WTC11 (cell line): ENCODE results near the gene KRT82. TPM values are rescaled to one million over a fixed set of nuclear protein-coding genes. Genes with fewer than 3 reads are reported as not detected.

Experiments
- ATAC-seq: fragments of 200-7000 bp; cut with Tn5 transposase; 2 replicates; pipeline ENCODE4 v1.10.0; 2021; ENCODE audit warnings: mild to moderate bottlenecking, moderate library complexity
- CTCF ChIA-PET: fragments of 300-600 bp; sonication (Branson Sonifier 250); formaldehyde crosslinking; loops from one replicate; lab custom pipeline; 2021; ENCODE audit warnings: antibody characterized with exemption; lab: Charles Lee
- POLR2A ChIA-PET: fragments of 350-600 bp; sonication (Branson Sonifier 250); formaldehyde crosslinking; loops from one replicate; lab custom pipeline; 2021; ENCODE audit warnings: antibody characterized with exemption; lab: Charles Lee
- DNase-seq: peaks from one replicate; pipeline ENCODE4 v3.0.0; 2021; ENCODE audit warnings: low spot score
- H3K27ac Mint-ChIP-seq: 2 replicates; pipeline ENCODE4 v1.8.0; 2021; ENCODE audit warnings: mixed read lengths
- H3K27me3 Mint-ChIP-seq: 2 replicates; pipeline ENCODE4 v1.8.0; 2021; ENCODE audit warnings: low read depth, mild to moderate bottlenecking, moderate library complexity, mixed read lengths
- H3K36me3 Mint-ChIP-seq: 2 replicates; pipeline ENCODE4 v1.8.0; 2021; ENCODE audit warnings: mixed read lengths
- H3K4me1 Mint-ChIP-seq: 2 replicates; pipeline ENCODE4 v1.8.0; 2022; ENCODE audit warnings: mixed read lengths
- H3K4me3 Mint-ChIP-seq: 2 replicates; pipeline ENCODE4 v1.8.0; 2021; ENCODE audit warnings: mild to moderate bottlenecking, moderate library complexity, mixed read lengths
- H3K9me3 Mint-ChIP-seq: 2 replicates; pipeline ENCODE4 v1.8.0; 2021; ENCODE audit warnings: mixed read lengths
- ARID4B ChIP-seq: sonication (generic); formaldehyde crosslinking; IDR thresholded peaks from 2 replicates; pipeline ENCODE4 v1.8.0; 2023; ENCODE audit warnings: missing genetic modification reagents, mild to moderate bottlenecking, borderline replicate concordance
- E2F4 ChIP-seq: sonication (generic); formaldehyde crosslinking; IDR thresholded peaks from 2 replicates; pipeline ENCODE4 v1.8.1; 2022; ENCODE audit warnings: low read depth, mild to moderate bottlenecking, moderate library complexity, missing genetic modification reagents, borderline replicate concordance
- FOXK1 ChIP-seq: sonication (generic); formaldehyde crosslinking; IDR thresholded peaks from 2 replicates; pipeline ENCODE4 v1.8.0; 2022; ENCODE audit warnings: mild to moderate bottlenecking, moderate library complexity, missing genetic modification reagents
- JAZF1 ChIP-seq: fragments of 250-450 bp; sonication (Bioruptor Pico); IDR thresholded peaks from 2 replicates; pipeline ENCODE4 v1.9.0; 2021; ENCODE audit warnings: moderate library complexity, mild to moderate bottlenecking, inconsistent platforms
- JUN ChIP-seq: sonication (generic); formaldehyde crosslinking; IDR thresholded peaks from 2 replicates; pipeline ENCODE4 v1.8.0; 2023; ENCODE audit warnings: mild to moderate bottlenecking, missing genetic modification reagents
- NR2C2 ChIP-seq: sonication (generic); formaldehyde crosslinking; IDR thresholded peaks from 2 replicates; pipeline ENCODE4 v1.8.0; 2022; ENCODE audit warnings: mild to moderate bottlenecking, missing genetic modification reagents
- PREB ChIP-seq: sonication (generic); formaldehyde crosslinking; IDR thresholded peaks from 2 replicates; pipeline ENCODE4 v1.8.1; 2022; ENCODE audit warnings: mild to moderate bottlenecking, missing genetic modification reagents, moderate library complexity, borderline replicate concordance
- TEAD1 ChIP-seq: sonication (generic); formaldehyde crosslinking; IDR thresholded peaks from 2 replicates; pipeline ENCODE4 v1.8.0; 2022; ENCODE audit warnings: mild to moderate bottlenecking, missing genetic modification reagents
- TEAD4 ChIP-seq: sonication (generic); formaldehyde crosslinking; IDR thresholded peaks from 2 replicates; pipeline ENCODE4 v1.8.0; 2022; ENCODE audit warnings: mild to moderate bottlenecking, missing genetic modification reagents
- TP53 ChIP-seq: sonication (generic); formaldehyde crosslinking; IDR thresholded peaks from 2 replicates; pipeline ENCODE4 v1.8.1; 2023; ENCODE audit warnings: mild to moderate bottlenecking, missing genetic modification reagents
- ZMAT4 ChIP-seq: fragments of 250-450 bp; sonication (Bioruptor Pico); IDR thresholded peaks from 2 replicates; pipeline ENCODE4 v1.9.0; 2021; ENCODE audit warnings: mild to moderate bottlenecking
- ZNF396 ChIP-seq: fragments of 250-450 bp; sonication (Bioruptor Pico); IDR thresholded peaks from 2 replicates; pipeline ENCODE4 v1.8.0; 2021; ENCODE audit warnings: mild to moderate bottlenecking, moderate library complexity, borderline replicate concordance
- ZNF423 ChIP-seq: fragments of 250-450 bp; sonication (Bioruptor Pico); IDR thresholded peaks from 2 replicates; pipeline ENCODE4 v2.1.2; 2022; ENCODE audit warnings: mild to moderate bottlenecking, moderate library complexity
- ZNF512 ChIP-seq: sonication (generic); formaldehyde crosslinking; IDR thresholded peaks from 2 replicates; pipeline ENCODE4 v1.8.1; 2022; ENCODE audit warnings: missing genetic modification reagents, borderline replicate concordance
- ZNF532 ChIP-seq: fragments of 250-450 bp; sonication (Bioruptor Pico); IDR thresholded peaks from 2 replicates; pipeline ENCODE4 v1.9.0; 2021; ENCODE audit warnings: mild to moderate bottlenecking, borderline replicate concordance
- total RNA-seq: library from RNA; stranded (reverse); gene quantifications from 3 replicates; pipeline ENCODE4 v1.2.3, GENCODE V29; 2021

KRT82 gene
- total RNA-seq, 1 experiment from 2014 or later: not detected

GRCh38 chr12:52413202-52413601, 7.1 kb upstream of the KRT82 start:
- TF ChIP-seq PREB (CRISPR knock-in tag): no peak
- TF ChIP-seq ZMAT4 (CRISPR knock-in tag): no peak
- TF ChIP-seq TP53 (CRISPR knock-in tag): no peak
- TF ChIP-seq ARID4B (CRISPR knock-in tag): no peak
- no peak for TF ChIP-seq ZNF396 (CRISPR knock-in tag)
- TF ChIP-seq FOXK1: no peak
- no peak for TF ChIP-seq E2F4 (CRISPR knock-in tag)
- no peak for TF ChIP-seq JAZF1 (CRISPR knock-in tag)
- TF ChIP-seq ZNF423 (CRISPR knock-in tag): no peak
- no peak for TF ChIP-seq TEAD1 (CRISPR knock-in tag)
- TF ChIP-seq NR2C2 (CRISPR knock-in tag): no peak
- TF ChIP-seq ZNF532 (CRISPR knock-in tag): no peak
- no peak for TF ChIP-seq ZNF512 (CRISPR knock-in tag)
- no peak for TF ChIP-seq TEAD4 (CRISPR knock-in tag)
- TF ChIP-seq JUN (CRISPR knock-in tag): no peak
- ChIA-PET POLR2A (no interaction called here), CTCF (interaction anchor here (0.5 to 5.4 kb wide), 19 partner anchors 10 to 476 kb away, joined by 3 to 35 read pairs (median 4); no protein-coding TSS in a partner anchor)
- DNase-seq (no peak), ATAC-seq (no peak)
- Mint-ChIP-seq H3K9me3 (peaks cover 12% of the 10 kb centered on the region), H3K4me3 (no peak overlapping the region), H3K4me1 (peaks cover 9% of the 10 kb centered on the region), H3K27me3 (no peaks in the 10 kb centered on the region), H3K36me3 (peaks cover 7% of the 10 kb centered on the region), H3K27ac (no peak overlapping the region)
